Ureter (tissue), 1 donor: ENCODE data around the gene DPF1. TPM values are rescaled to one million over a fixed set of nuclear protein-coding genes. Genes with fewer than 3 reads are reported as not detected.
"Not testable (repeated sequence)": the region's sequence is repeated elsewhere in the genome, so short reads cannot be mapped to it uniquely, and the experiment has no call there.

ENCODE experiments used
- DNase-seq: peaks from one replicate; pipeline ENCODE4 v3.0.0-alpha.2; 2020; ENCODE audit warnings: low spot score
- total RNA-seq: library from RNA; stranded (reverse); gene quantifications from one replicate; pipeline ENCODE4 v1.2.4, GENCODE V29; 2023
- donor health status: DM: yes; HTN: yes; CAD: no.

Gene DPF1
- total RNA-seq: not detected

DNA sequence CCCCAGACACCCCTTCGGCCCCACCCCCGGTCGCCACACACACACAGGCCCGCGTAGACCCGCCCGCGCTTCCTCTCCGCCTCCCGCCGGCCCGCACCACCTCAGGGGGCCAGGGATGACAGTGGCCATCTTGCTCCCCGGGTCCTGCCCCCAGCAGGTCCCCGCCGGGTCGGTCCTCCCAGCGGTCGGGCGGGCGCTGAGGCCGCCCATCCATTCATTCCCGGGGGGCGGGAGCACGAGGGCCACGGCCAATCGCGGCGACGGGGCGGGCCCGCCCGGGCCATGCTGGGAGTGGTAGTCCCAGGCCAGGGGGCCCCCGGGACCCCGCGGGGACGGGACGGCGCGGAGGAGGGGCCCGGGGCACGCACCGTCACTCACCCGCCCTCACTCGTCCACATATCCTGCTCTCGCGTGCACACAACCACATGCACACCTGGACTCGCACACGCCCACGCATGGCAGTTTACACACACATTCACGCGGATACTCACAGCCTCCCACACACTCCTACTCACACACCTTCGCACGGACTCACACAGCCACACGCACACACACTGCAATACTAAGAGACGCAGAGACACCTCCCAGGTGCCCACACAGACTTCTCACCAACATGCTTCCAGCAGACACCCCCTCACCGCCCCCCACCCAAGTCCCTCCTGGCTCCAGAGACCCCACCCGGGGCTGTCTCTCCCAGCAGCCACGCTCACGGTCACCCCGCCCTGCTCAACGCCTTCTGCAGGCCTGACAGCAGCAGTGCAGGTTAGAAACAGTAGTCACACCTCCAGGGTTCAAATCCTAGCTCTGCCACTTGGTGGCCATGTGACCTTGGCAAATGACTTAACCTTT is at the start of gene DPF1:
Gene DPF1 (minus strand): TSS at position 209 of the 849 bp plus-strand sequence. CDS start 80 bp downstream, at position 129.
- no peak for DNase-seq

DNA sequence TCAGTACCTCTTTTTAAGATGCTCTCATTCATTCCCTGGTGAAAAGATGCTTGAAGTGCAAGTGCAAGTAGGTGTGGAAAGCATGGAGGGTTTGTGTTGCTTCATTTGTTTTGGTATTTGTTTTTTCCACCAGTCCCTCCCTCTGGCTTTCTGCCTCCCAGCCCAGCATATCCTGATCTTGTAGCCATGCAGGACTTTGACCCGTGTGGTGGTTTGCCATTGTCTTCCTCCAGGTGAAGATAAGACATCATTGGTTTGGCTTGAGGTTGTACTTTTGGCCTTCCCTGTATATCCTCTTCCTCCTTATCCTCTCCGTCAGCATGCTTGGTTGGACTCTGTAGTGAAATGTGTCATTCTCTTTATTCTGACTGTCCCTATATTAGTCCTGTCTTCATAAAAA is 49.5 kb upstream of the DPF1 start:
- no peak for DNase-seq

DNA sequence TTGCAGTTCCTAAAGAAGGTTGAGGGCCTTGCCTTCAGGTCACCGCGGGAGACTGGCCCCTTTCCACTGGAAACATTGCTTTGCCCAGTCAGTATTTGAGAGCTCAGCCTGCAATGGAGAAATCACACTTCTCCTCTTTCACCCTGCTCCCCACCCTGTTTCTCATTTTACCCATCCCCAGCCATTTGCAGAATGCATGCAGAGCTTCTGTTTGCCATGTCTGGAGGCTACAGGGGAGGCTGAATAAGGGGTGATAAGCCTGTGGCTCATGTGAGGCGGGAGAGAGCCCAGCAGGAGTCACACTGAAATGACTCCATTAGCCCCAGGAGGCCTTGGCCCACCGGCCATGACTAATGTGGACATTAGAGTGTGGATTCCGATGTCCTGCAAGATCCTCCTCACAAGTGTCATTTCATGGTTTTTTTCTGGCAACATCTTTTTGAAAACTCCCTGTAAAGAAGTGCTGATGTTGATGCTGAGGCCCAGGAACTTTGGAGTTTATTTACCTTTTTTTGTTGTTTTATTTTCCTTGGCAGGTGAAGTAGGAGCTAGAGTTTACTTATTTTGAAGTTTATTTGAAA is 46.7 kb upstream of the DPF1 start:
- no peak for DNase-seq

DNA sequence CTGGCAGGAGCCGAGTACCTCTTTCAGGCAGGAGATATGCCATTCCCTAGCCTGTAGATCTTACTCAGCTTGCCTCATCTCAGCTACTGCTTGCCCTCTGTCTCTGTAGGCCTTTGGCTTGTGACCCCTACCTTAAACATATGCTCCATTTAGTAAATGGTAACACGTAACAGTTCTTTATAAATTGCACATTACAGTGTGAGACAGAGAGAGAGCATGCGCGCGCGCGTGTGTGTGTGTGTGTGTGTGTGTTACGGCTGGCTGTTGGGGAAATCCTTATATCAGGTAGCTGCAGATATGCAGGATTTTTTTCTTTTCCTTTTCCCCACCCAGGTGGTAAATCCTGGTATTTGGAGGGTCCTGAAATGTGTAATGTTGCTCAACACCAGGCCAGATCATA is 44.5 kb upstream of the DPF1 start:
- no peak for DNase-seq

DNA sequence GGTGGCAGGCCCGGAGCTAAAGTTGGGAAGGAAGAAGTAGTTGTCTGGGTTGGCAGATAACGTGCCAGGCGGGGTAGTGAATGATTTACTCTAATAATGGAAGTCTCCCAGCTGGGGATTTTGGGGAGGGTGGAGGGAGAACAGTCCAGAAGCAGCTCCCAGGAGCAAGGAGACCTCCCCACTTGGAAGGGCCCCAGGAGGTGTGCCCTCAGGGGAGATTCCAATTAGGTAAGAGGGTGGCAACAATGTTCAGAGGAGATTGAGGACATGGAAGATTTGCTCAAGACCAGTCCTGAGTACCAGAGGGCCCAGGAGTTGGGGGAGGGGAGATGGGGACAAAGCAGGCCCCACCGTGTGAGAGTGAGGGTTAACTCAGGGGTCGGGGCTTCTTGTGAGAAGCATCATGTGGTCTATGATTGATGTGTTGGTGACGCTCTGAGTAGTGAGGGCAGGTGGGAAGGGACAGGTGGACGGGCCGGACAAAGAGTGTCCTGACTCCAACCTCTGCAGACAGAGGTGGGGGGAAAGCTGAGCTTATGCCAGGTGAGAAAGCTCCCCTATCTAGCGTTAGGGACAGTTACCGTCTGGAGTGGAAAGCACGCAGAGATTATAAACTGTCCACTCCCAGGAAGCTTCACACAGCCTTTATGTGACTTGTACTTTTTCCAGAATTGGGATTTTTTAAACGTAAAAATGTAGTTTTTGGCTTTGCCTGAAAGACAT is 43.9 kb upstream of the DPF1 start:
- no peak for DNase-seq

DNA sequence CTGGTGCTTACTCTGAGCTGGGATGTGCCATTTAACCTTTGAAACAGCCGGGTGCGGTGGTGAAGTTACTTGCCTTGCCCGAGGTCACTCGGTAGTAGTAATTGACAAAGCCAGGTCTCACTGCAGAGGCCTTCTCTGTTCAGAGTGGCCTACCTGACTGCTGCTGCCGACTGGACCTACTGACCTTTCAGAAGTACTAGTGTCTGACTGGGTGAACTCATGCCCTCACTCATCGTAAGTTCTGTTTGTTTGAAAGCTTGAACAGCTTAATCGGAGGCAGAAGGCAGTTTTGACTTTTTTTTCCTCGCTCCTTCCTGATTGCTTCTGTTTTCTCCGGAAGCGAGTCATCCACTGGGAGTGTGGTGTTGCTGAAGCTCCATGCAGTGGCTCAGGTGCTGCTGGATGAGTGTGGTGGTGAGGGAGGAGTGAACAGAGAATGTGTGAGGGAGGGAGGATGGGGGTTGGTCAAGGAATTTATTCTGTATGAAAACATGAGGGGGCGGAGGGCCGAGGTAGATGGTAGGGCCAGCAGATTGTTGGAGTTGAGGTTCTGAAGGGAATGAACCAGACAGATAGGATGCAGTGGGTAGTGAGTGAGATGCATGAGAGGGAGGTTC is 43.1 kb upstream of the DPF1 start:
- DNase-seq: no peak

DNA sequence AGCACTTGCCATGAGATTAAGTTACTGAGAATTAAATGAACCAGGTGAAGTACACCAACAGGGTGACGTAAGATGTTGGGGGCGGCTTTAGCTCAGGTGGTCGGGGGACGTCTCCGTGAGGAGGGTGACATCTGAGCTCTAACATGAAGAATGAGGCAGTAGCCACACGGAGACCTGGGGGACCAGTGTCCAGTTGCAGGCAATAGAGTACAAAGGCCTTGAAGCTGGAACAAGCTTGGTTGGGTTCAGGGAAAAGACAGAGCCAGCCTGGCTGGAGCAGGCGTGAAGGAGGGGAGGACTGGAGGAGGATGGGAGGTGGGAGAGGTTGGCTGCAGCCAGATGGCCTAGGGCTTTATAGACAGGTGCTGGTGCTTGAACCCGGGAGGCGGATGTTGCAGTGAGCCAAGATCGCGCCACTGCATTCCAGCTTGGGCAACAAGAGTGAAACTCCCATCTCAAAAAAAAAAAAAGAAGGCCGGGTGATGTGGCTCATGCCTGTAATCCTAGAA is 42.0 kb upstream of the DPF1 start:
- DNase-seq: no peak

DNA sequence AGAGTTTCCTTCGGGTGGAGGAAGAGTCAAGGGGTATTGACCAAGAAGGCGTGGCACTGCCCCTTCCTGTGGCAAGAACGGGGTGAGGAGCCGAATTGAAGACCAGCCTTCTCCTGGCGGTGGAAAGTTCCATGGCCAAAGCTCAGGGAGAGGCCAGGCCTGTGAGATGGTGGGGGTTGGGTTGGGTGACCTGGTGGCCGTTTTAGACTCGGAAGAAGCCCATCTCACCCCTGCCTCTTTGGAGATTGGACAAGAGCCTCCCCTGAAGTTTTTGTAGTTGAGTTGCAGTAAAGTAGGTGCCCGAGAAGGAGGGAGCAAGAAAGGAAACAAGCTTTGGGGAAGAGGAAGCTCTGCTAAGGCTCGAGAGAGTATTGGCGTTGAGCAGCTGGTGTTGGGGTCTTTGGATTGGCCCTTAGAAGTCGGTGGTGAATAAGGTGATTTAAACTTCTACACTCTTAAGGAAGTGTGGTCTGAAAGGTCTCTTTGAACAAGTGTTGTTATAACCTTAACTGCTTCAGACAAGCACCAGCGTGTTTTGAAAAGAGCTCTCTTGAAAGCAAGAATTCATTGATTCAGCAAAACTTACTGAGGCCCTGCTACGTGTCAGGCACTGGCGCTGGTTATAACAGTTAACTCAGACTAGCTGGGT is 41.3 kb upstream of the DPF1 start:
- no peak for DNase-seq

DNA sequence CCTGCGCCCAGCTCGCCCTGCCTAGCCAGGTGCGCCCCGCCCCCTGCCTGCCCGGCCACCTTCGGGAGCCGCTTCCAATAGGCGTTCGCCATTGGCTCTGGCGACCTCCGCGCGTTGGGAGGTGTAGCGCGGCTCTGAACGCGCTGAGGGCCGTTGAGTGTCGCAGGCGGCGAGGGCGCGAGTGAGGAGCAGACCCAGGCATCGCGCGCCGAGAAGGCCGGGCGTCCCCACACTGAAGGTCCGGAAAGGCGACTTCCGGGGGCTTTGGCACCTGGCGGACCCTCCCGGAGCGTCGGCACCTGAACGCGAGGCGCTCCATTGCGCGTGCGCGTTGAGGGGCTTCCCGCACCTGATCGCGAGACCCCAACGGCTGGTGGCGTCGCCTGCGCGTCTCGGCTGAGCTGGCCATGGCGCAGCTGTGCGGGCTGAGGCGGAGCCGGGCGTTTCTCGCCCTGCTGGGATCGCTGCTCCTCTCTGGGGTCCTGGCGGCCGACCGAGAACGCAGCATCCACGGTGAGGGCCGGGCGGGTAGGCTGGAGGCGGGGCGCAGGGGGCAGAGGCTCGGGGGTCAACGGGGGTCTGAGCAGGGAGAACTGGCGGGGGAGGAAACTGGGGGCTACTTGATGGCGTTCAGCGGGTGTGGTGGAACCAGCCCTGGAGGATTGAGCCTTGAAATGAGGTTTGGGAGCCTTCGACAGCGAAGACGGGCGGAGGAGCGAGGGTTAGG is 40.6 kb upstream of the DPF1 start, which contains the start of gene SPINT2:
Gene SPINT2 (plus strand): TSS at position 88 of the 727 bp plus-strand sequence. CDS start 320 bp downstream, at position 408.
- no peak for DNase-seq

DNA sequence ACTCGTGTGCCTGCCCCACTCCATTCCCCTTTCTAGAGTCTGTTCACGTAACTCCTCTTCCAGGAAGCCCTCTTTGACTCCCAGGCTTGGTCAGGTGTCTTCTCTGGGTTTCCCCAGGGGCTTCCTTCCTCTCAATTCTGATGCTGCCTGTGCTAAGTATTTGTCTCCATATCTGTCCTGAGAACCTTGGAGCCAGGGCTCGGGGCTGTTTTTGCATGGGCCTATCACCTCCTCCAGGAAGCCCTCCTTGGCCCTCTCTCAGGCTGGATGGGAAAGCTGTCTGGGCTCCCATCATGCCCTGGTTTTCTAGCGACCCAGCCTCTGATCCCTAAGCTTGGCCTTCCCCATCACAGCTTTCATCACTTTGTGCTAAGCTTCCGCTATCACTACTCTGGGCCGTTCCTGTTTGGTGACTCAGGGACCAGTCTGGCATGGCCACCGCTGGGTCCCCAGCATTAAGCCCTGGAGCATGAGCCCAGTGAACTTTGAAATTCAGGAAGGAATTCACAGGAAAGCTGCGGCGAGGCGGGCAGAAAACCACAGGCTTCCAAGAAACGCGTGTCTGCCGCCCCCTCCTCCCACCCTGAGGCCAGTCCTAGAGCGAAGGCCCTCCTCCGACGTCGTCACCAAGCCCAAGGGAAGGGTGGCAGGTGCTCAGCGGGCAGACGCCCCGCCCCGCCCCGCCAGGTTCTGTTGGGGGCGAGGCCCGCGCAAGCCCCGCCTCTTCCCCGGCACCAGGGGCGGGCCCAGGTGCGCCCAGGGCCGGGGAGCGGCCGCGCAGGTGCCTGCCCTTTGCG is 39.9 kb upstream of the DPF1 start:
- DNase-seq: peak; percentile 89

DNA sequence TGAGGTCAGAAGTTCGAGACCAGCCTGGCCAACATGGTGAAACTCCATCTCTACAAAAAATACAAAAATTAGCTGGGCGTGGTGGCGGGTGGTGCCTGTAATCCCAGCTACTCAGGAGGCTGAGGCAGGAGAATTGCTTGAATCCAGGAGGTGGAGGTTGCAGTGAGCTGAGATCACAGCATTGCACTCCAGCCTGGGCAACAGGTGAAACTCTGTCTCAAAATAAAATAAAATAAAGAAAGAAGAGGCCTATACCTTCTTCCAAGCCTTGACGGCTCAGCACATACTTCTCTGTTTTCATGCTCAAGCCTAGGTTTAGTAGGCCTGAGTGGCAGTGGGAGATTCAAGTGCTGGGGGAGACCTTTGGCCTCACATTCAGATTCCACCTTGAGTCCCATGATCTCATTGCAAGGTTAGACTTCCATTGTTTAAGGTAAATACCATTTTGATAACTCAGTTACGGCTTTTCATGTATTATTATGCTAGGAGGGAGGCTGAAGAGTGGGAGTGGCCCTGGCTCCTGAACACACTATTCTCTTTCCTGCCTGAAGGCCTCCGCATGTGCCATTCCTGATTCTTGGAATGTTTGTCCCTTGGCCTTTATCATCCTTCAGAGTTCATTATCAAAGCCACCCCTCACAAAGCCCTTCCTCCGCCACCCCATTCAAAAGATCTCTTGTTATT is 38.7 kb upstream of the DPF1 start:
- DNase-seq: no peak

DNA sequence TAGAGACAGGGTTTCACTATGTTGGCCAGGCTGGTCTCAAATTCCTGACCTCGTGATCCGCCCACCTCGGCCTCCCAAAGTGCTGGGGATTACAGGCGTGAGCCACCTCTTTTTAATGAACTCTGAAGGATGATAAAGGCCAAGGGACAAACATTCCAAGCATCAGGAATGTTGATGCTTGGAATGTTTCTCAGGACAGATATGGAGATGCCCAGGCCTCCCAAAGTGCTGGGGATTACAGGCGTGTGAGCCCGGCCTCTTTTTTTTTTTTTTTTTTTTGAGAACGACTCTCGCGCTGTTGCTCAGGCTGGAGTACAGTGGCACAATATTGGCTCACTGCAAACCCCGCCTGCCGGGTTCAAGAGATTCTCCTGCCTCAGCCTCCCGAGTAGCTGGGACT is 37.9 kb upstream of the DPF1 start:
- not testable (repeated sequence) for DNase-seq

DNA sequence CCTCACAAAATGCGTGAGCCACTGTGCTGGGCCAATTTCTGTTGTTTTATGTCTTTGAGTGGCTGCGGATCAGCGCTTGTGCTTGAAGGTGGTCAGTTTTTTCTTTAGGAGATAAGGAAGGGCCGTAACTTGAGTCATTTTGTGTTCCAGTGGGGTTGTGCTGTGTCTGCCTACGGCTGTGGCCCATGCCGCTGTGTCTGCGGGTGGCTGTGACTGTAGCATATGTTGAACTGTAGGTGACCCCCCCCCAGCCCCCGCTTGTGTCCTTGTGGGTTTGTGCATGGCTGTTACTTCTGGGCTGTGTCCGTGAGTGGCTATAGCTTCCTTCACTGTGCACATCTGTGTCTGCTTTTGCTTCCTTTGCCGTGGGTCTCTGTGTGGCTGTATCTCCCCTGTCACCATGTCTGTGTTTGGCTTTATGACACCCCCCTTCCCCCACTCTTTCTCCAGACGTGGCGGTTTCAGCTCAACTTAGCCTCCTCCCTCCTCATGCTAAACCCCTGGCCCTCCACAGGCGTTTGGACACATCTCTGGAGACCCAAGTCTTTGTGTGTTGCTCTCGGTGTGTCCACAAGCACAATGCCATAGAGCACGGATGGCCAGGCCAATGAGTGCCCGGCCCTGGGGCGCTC is 31.5 kb upstream of the DPF1 start:
- no peak for DNase-seq

DNA sequence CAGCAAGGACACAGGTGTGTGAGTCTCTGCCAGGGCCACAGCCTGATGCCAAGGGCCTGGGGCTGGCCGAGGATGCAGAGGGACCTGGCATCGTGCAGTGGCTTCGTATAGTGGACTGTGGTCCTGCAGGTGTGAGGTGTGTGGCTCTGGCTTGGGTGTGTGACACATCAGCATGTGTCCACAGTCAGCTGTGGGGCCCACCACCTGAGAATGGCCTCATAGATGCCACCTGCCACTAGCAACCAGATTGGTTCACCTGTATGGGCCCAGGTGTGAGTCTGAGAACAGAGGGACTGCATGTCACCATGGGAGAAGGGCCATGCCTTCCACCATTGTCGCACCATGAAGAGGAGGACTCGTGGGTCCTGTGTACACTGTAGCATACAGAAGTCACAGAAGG is 29.8 kb upstream of the DPF1 start:
- DNase-seq: no peak

DNA sequence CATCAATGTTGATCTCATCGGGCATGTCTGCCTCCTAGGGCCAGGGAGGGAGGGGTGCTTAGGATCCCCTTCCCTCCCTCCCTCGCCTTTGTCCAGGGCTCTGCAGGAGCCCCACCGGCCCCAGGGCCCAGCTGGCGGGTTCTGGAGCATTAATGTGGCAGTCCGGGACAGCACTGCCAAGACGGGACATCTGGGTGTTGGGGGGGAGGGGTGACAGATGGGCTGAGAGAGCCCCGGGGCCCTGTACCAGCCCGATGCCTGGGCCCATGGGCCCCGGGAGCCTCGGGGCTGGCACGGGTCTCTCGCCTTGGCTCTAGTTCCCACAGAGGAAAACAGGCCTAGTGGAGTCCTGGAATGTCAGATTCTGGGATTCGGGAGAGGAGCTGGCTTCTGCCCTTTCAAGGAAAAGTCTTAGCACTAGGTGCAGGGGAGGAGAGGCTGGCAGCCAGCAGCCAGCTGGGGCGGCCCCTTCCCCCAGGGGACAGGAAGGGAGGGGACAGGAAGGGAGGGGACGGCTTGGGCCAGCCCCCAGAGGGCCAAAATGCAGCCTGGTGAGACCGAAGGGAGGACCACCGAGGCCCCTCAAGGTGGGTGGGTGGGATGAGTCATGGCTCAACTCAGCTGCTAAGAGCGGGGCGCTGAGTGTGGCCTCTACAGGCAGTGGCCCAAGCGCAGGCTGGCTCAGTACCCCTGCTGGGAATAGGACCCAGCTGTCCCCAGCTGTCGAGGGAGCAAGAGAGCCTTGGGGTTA is 29.1 kb upstream of the DPF1 start:
- DNase-seq: peak; percentile 73

DNA sequence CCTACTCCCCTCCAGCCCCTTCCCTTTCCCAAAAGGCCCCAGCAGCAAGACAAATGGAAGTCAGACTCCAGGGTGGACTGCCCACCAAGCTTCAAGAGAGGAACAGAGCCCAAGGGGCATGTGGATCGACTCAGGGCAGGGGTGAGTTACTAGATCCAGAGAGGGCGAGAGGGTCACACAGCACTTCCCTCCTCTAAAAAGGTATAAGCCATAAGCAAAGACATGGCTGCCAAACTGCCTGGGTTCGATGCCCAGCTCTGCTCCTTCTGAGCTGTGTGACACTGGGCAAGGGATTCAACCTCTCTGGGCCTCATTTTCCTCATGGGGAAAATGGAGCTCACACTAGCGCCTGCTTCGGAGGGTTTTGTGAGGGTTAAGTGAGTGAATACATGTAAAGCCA is 28.4 kb upstream of the DPF1 start:
- DNase-seq: no peak

DNA sequence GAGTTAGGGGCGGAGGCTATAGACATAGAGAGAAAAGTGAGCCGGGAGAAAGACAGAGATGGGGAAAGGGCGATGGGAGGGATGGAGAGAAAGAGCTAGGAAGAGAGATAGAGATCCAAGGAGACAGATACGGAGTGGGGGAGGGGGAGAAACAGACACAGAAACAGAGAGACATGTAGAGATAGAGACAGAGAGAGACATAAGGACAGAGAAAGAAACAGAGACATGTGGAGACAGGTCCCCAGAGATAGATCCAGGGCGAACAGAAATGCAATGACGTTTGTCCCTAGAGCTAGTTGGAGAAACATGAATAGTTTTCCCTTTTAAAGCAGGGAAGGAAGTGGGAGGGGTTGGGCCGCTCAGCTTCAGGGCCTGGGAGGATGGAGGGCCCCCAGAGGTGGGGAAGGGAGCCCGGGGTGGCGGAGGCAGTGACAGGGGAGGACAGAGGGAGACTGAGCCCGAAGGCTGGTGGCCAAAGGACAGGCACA is 27.6 kb upstream of the DPF1 start:
- DNase-seq: peak; percentile 68
